ENCODE results near the gene GNS. TPM values are rescaled to one million over a fixed set of nuclear protein-coding genes. Genes with fewer than 3 reads are reported as not detected.

Gene GNS
- total and polyA plus RNA-seq, 2 of the 13 experiments (the other 11 are each of a cell fraction or from before 2014, with no cell fraction given): 49.8 to 51.0 TPM

GRCh38 chr12:64759035-64759894 lies at the start of gene GNS (continued):
- TF ChIP-seq RFXAP (CRISPR knock-in tag; IDR thresholded peaks at IDR 0.05; ENCODE audit: borderline replicate concordance) (peak; percentile 52; the same call in 1 of the 2 replicates), U2AF1 (optimal IDR thresholded peaks at IDR 0.05; ENCODE audit: low read depth, low read length) (no peak), ZBTB33 (CRISPR knock-in tag; IDR thresholded peaks at IDR 0.05) (peak; percentile 12; the same call in 1 of the 2 replicates), IRF2 (CRISPR knock-in tag; IDR thresholded peaks at IDR 0.05) (peak; percentile 51; the same call in 1 of the 2 replicates), RNF219 (CRISPR knock-in tag; IDR thresholded peaks at IDR 0.05) (no peak; the same call in 1 of the 2 replicates), NCOA5 (CRISPR knock-in tag; IDR thresholded peaks at IDR 0.05) (no peak), PHF21A (CRISPR knock-in tag; IDR thresholded peaks at IDR 0.05) (no peak), MIXL1 (CRISPR knock-in tag; IDR thresholded peaks at IDR 0.05) (no peak), CREB1 (IDR thresholded peaks at IDR 0.05) (peak; percentile 63; the same call in 1 of the 2 replicates), CREB1 (CRISPR knock-in tag; IDR thresholded peaks at IDR 0.05) (peak; percentile 67), NRL (CRISPR knock-in tag; IDR thresholded peaks at IDR 0.05; ENCODE audit: borderline replicate concordance) (peak; percentile 67; the same call in 1 of the 2 replicates), ZNF430 (CRISPR knock-in tag; IDR thresholded peaks at IDR 0.05) (peak; percentile 81), ZSCAN30 (CRISPR knock-in tag; IDR thresholded peaks at IDR 0.05) (no peak), NR2F2 (IDR thresholded peaks at IDR 0.05; ENCODE audit: borderline replicate concordance, low read depth) (peak; percentile 81), TCF12 (IDR thresholded peaks at IDR 0.05) (no peak), TCF12 (CRISPR knock-in tag; IDR thresholded peaks at IDR 0.05) (no peak), ZSCAN25 (CRISPR knock-in tag; IDR thresholded peaks at IDR 0.05) (peak; percentile 66; the same call in 1 of the 2 replicates), KDM3A (CRISPR knock-in tag; IDR thresholded peaks at IDR 0.05; ENCODE audit: low read depth) (no peak; the same call in 1 of the 2 replicates), TCF7 (IDR thresholded peaks at IDR 0.05; ENCODE audit: low read depth) (no peak), DPF2 (CRISPR knock-in tag; IDR thresholded peaks at IDR 0.05; ENCODE audit: borderline replicate concordance, low read depth) (no peak), ZNF775 (CRISPR knock-in tag; IDR thresholded peaks at IDR 0.05; ENCODE audit: borderline replicate concordance) (no peak), ZNF205 (CRISPR knock-in tag; IDR thresholded peaks at IDR 0.05) (no peak; the same call in 1 of the 2 replicates), TBP (CRISPR knock-in tag; IDR thresholded peaks at IDR 0.05) (no peak), ZNF33B (CRISPR knock-in tag; IDR thresholded peaks at IDR 0.05) (no peak), ZNF329 (CRISPR knock-in tag; IDR thresholded peaks at IDR 0.05; ENCODE audit: low read depth) (no peak), CEBPB (IDR thresholded peaks at IDR 0.05; ENCODE audit: borderline replicate concordance, low read depth, low read length) (no peak)
- TF ChIP-seq, protein P1, sequence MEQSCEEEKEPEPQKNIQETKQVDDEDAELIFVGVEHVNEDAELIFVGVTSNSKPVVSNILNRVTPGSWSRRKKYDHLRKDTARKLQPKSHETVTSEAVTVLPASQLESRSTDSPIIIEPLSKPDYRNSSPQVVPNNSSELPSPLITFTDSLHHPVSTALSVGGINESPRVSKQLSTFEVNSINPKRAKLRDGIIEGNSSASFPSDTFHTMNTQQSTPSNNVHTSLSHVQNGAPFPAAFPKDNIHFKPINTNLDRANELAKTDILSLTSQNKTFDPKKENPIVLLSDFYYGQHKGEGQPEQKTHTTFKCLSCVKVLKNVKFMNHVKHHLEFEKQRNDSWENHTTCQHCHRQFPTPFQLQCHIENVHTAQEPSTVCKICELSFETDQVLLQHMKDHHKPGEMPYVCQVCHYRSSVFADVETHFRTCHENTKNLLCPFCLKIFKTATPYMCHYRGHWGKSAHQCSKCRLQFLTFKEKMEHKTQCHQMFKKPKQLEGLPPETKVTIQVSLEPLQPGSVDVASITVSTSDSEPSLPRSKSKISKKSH (CRISPR knock-in tag; IDR thresholded peaks at IDR 0.05; ENCODE audit: borderline replicate concordance): peak; percentile 96; the same call in 1 of the 2 replicates

All from HepG2 (cell line).